Measurements from ENCODE around the gene LIPC. TPM values are rescaled to one million over a fixed set of nuclear protein-coding genes. Genes with fewer than 3 reads are reported as not detected.

The LIPC gene
- total RNA-seq, 1 donor from 2014 or later = 0.32 TPM

GRCh38 chr15:58521293-58521991 lies 89.7 kb downstream of the LIPC start:
- intact Hi-C loops (cut with micrococcal nuclease) = no loop called here
- peak; percentile 31 for ATAC-seq

GRCh38 chr15:58522391-58522790 lies 90.6 kb downstream of the LIPC start:
- DNase-seq (peak; percentile 76), ATAC-seq (peak; percentile 73)
- intact Hi-C loops (cut with micrococcal nuclease) = no loop called here

More at GRCh38 chr15:58521293-58521991, 89.7 kb downstream of the LIPC start:
- no peak for DNase-seq

GRCh38 chr15:58522865-58523264 lies 91.1 kb downstream of the LIPC start:
- intact Hi-C loops (cut with micrococcal nuclease) = no loop called here
- ATAC-seq (no peak), DNase-seq (no peak)

GRCh38 chr15:58523634-58524033 lies 91.8 kb downstream of the LIPC start:
- no peak for ATAC-seq
- intact Hi-C loops (cut with micrococcal nuclease) = no loop called here
- no peak for DNase-seq

- intact Hi-C loops (cut with micrococcal nuclease) = no loop called here
- no peak for DNase-seq
- ATAC-seq = peak; percentile 56
Measured at GRCh38 chr15:58524247-58524646, 92.5 kb downstream of the LIPC start.

GRCh38 chr15:58525991-58526421 lies 94.2 kb downstream of the LIPC start:
- DNase-seq (no peak), ATAC-seq (peak; percentile 9)
- intact Hi-C loops (cut with micrococcal nuclease) = no loop called here

GRCh38 chr15:58526647-58527192 lies 94.9 kb downstream of the LIPC start:
- intact Hi-C loops (cut with micrococcal nuclease) = no loop called here
- DNase-seq (no peak), ATAC-seq (no peak)

GRCh38 chr15:58527573-58528187 lies 95.9 kb downstream of the LIPC start:
- DNase-seq (no peak), ATAC-seq (no peak)
- intact Hi-C loops (cut with micrococcal nuclease) = no loop called here

GRCh38 chr15:58528188-58528870 lies 96.5 kb downstream of the LIPC start:
- ATAC-seq = peak; percentile 76
- intact Hi-C loops (cut with micrococcal nuclease) = no loop called here
- DNase-seq = no peak

GRCh38 chr15:58529041-58529440 lies 97.2 kb downstream of the LIPC start:
- peak; percentile 2 for ATAC-seq
- no peak for DNase-seq
- intact Hi-C loops (cut with micrococcal nuclease) = no loop called here

- intact Hi-C loops (cut with micrococcal nuclease) = loop anchor here (10.0 kb wide), 1 partner anchor 205 kb away; no protein-coding TSS in a partner anchor
- DNase-seq (no peak), ATAC-seq (no peak)
Measured at GRCh38 chr15:58530056-58530590, 98.3 kb downstream of the LIPC start.

- intact Hi-C loops (cut with micrococcal nuclease) = loop anchor here (10.0 kb wide), 1 partner anchor 207 kb away; no protein-coding TSS in a partner anchor
Measured at GRCh38 chr15:58532126-58532525, 100.3 kb downstream of the LIPC start.

GRCh38 chr15:58534556-58534955 lies 102.8 kb downstream of the LIPC start:
- intact Hi-C loops (cut with micrococcal nuclease) = loop anchor here (10.0 kb wide), 1 partner anchor 210 kb away; no protein-coding TSS in a partner anchor
- no peak for DNase-seq
- no peak for ATAC-seq

More at GRCh38 chr15:58532126-58532525, 100.3 kb downstream of the LIPC start:
- DNase-seq (no peak), ATAC-seq (no peak)

GRCh38 chr15:58535337-58535736 lies 103.5 kb downstream of the LIPC start:
- DNase-seq (no peak), ATAC-seq (no peak)
- intact Hi-C loops (cut with micrococcal nuclease) = loop anchor here (10.0 kb wide), 1 partner anchor 211 kb away; no protein-coding TSS in a partner anchor

GRCh38 chr15:58535894-58536293 lies 104.1 kb downstream of the LIPC start:
- no peak for DNase-seq

GRCh38 chr15:58536414-58536813 lies 104.6 kb downstream of the LIPC start:
- no peak for DNase-seq
- peak; percentile 21 for ATAC-seq
- intact Hi-C loops (cut with micrococcal nuclease) = loop anchor here (10.0 kb wide), 1 partner anchor 212 kb away; no protein-coding TSS in a partner anchor

More at GRCh38 chr15:58535894-58536293, 104.1 kb downstream of the LIPC start:
- ATAC-seq = no peak
- intact Hi-C loops (cut with micrococcal nuclease) = loop anchor here (10.0 kb wide), 1 partner anchor 211 kb away; no protein-coding TSS in a partner anchor

- DNase-seq (no peak), ATAC-seq (no peak)
- intact Hi-C loops (cut with micrococcal nuclease) = loop anchor here (10.0 kb wide), 1 partner anchor 212 kb away; no protein-coding TSS in a partner anchor
Measured at GRCh38 chr15:58537033-58537432, 105.2 kb downstream of the LIPC start.

GRCh38 chr15:58538225-58538727 lies 106.5 kb downstream of the LIPC start:
- intact Hi-C loops (cut with micrococcal nuclease) = loop anchor here (10.0 kb wide), 1 partner anchor 213 kb away; no protein-coding TSS in a partner anchor
- DNase-seq = no peak
- ATAC-seq = no peak

GRCh38 chr15:58538901-58539300 lies 107.1 kb downstream of the LIPC start:
- intact Hi-C loops (cut with micrococcal nuclease) = loop anchor here (10.0 kb wide), 1 partner anchor 214 kb away; no protein-coding TSS in a partner anchor
- DNase-seq = no peak
- no peak for ATAC-seq

All from left ventricle myocardium superior (tissue), 1 donor.